ENCODE measurements around the gene RHBDD1.

DNA sequence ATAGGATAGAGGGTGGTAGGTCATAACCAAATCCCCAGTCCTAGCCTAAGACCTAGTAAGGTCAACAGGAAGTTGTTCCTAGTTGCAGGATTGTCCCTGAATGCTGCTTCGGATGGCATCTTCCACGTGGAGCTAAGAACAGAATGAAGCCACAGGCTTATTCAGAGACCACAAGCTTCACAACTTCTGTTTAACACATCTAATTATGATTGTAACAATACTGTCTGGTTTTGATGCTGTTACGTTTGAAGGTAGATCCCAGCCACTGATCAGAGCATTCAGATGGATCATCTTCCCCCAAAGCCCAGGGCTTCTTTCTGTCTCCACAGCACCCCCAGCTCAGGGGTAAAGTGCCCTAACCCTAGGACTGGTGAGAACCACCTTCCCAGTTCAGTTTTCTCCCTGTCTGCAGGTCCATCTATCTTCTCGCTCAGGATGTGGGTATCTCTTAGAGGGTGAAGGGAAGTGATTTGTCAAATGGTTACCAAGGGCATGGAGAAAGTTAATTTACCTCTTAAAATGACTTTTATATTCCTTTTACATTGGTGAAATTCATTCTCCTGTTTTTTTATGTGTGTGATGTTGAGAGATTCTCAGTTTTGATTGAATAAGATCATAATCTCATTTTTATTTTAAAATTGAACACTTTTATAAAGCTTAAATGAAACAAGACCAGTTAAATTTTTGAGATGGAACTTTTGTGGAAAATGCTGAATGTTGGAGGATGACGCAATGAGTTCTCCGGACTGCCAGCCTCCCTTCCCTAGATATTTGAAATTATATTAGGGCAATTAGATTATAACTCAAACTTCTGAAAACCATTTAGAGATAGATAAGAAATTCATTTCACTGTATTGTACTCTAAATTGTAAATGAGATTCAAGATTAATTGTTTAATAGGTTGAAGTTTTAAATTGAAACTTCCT is 66.5 kb downstream of the RHBDD1 start:
- TF ChIP-seq, protein P1, sequence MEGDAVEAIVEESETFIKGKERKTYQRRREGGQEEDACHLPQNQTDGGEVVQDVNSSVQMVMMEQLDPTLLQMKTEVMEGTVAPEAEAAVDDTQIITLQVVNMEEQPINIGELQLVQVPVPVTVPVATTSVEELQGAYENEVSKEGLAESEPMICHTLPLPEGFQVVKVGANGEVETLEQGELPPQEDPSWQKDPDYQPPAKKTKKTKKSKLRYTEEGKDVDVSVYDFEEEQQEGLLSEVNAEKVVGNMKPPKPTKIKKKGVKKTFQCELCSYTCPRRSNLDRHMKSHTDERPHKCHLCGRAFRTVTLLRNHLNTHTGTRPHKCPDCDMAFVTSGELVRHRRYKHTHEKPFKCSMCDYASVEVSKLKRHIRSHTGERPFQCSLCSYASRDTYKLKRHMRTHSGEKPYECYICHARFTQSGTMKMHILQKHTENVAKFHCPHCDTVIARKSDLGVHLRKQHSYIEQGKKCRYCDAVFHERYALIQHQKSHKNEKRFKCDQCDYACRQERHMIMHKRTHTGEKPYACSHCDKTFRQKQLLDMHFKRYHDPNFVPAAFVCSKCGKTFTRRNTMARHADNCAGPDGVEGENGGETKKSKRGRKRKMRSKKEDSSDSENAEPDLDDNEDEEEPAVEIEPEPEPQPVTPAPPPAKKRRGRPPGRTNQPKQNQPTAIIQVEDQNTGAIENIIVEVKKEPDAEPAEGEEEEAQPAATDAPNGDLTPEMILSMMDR (IDR thresholded peaks at IDR 0.05), result no peak
- TF ChIP-seq POLR2A (IDR thresholded peaks at IDR 0.05), result no peak
- TF ChIP-seq POLR2AphosphoS5 (IDR thresholded peaks at IDR 0.05), result no peak
- no peak for TF ChIP-seq EP300 (IDR thresholded peaks at IDR 0.05)
